ENCODE measurements around the gene CSE1L.
"Not testable (repeated sequence)": the region's sequence is repeated elsewhere in the genome, so short reads cannot be mapped to it uniquely, and the experiment has no call there.

The CSE1L gene

DNA sequence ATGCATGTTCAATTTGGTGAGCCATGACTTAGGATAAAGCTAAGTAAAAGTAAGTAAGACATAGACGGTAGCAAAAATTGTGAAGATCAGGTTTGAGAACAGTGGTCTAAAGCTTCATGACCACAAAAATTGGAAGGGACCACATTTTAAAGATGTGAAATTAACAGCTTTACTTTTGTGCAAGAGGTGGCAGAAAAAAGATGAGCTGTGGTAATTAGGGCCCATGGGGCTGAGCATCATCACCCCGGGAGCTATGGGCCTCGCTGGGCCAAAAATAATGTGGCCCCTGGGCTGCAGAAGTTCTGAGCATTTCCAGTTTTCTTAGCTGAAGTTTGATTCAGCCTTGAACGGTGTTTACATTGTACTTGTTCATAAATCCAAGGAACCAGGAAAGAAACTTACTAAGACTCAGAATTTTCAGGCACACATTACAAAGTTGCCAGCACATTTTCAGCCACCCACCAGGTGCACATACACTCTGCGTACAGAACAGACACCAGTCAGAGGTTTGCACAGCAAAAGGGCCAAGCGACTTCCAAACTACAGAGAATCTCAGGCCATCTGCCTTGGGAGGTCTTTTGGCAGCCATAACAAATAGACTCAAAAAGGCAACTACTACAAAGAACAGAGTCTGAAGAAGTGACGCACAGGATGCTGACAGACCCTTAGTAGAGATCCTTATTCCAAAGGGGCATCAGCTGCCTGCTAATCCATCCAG, 57.7 kb downstream of the CSE1L start:
- ChIA-PET CTCF (interaction anchor here (0.7 to 0.8 kb wide), 2 partner anchors 9 to 29 kb away, joined by 3 read pairs; no protein-coding TSS in a partner anchor), POLR2A (no interaction called here)
- H3K4me3 ChIP-seq (ENCODE audit: low read depth, low read length) = no peak overlapping the region
- no peak for DNase-seq (ENCODE audit: low read depth, low spot score)
- TF ChIP-seq, protein P1, sequence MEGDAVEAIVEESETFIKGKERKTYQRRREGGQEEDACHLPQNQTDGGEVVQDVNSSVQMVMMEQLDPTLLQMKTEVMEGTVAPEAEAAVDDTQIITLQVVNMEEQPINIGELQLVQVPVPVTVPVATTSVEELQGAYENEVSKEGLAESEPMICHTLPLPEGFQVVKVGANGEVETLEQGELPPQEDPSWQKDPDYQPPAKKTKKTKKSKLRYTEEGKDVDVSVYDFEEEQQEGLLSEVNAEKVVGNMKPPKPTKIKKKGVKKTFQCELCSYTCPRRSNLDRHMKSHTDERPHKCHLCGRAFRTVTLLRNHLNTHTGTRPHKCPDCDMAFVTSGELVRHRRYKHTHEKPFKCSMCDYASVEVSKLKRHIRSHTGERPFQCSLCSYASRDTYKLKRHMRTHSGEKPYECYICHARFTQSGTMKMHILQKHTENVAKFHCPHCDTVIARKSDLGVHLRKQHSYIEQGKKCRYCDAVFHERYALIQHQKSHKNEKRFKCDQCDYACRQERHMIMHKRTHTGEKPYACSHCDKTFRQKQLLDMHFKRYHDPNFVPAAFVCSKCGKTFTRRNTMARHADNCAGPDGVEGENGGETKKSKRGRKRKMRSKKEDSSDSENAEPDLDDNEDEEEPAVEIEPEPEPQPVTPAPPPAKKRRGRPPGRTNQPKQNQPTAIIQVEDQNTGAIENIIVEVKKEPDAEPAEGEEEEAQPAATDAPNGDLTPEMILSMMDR (IDR thresholded peaks at IDR 0.05; ENCODE audit: insufficient read depth, low read length, missing control alignments) = no peak

DNA sequence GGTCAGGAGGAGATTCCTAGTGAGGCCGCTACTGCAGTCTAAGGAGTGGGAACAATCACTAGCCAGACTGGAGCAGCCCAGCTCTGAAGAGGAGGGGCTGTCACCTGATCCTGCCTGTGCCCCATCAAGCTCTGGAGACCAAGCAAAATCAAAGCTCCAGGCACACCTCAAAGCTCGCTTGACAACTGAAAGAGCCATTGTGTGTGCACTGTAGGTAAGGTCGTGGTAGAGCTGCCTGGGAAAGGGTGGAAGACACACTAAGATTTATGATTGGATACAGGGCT, 58.2 kb downstream of the CSE1L start:
- no peak for DNase-seq (ENCODE audit: low read depth, low spot score)
- TF ChIP-seq, protein P1 (IDR thresholded peaks at IDR 0.05; ENCODE audit: insufficient read depth, low read length, missing control alignments) = no peak
- ChIA-PET CTCF (interaction anchor here (0.8 kb wide), 1 partner anchor 28 kb away, joined by 3 read pairs; no protein-coding TSS in a partner anchor), POLR2A (no interaction called here)
- H3K4me3 ChIP-seq (ENCODE audit: low read depth, low read length) = no peak overlapping the region

DNA sequence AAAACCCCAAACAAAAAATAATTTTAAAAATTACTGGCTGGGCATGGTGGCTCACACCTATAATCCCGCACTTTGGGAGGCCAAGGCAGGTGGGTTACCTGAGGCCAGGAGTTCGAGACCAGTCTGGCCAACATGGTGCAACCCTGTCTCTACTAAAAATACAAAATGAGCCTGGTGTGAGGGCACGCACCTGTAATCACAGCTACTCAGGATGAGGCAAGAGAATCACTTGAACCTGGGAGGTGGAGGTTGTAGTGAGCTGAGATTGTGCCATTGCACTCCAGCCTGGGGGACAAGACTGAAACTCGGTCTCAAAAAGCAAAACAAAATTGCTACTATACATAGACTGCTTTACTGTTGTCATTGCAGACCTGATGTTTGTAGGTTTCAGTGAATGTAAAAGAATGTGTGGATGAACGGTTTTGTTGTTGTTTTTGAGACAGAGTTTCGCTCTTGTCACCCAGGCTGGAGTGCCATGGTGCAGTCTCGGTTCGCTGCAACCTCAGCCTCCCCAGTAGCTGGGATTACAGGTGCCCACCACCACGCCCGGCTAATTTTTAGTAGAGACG, 59.0 kb downstream of the CSE1L start:
- POLR2A ChIA-PET = not testable (repeated sequence)
- CTCF ChIA-PET = interaction anchor here (0.8 kb wide), 1 partner anchor 28 kb away, joined by 3 read pairs; no protein-coding TSS in a partner anchor

DNA sequence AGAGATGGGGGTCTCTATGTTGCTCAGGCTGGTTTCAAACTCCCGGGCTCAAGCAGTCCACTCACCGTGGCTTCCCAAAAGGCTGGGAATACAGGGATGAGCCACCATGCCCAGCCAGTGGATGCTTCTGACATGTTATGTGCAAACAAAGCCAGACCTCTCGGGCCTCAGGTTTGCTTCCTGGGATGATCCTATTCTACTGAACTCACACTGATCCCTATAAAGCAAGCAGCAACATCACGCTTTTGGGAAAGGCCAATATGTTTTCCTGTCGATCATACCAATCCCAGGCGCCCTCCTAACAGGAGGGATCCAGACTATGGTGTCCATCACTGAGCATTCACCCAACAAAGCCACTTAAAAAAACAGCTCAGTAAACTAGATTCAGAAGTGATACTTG, 60.2 kb downstream of the CSE1L start:
- CTCF ChIA-PET = interaction anchor here (2.1 kb wide), 1 partner anchor 111 kb away, joined by 7 read pairs; no protein-coding TSS in a partner anchor
- H3K4me3 ChIP-seq (ENCODE audit: low read depth, low read length) = no peak overlapping the region
- POLR2A ChIA-PET = no interaction called here
- DNase-seq (ENCODE audit: low read depth, low spot score) = no peak
- TF ChIP-seq, protein P1 (IDR thresholded peaks at IDR 0.05; ENCODE audit: insufficient read depth, low read length, missing control alignments) = no peak

More for the DNA sequence above, 59.0 kb downstream of the CSE1L start:
- not testable (repeated sequence) for DNase-seq (ENCODE audit: low read depth, low spot score); H3K4me3 ChIP-seq (ENCODE audit: low read depth, low read length)

DNA sequence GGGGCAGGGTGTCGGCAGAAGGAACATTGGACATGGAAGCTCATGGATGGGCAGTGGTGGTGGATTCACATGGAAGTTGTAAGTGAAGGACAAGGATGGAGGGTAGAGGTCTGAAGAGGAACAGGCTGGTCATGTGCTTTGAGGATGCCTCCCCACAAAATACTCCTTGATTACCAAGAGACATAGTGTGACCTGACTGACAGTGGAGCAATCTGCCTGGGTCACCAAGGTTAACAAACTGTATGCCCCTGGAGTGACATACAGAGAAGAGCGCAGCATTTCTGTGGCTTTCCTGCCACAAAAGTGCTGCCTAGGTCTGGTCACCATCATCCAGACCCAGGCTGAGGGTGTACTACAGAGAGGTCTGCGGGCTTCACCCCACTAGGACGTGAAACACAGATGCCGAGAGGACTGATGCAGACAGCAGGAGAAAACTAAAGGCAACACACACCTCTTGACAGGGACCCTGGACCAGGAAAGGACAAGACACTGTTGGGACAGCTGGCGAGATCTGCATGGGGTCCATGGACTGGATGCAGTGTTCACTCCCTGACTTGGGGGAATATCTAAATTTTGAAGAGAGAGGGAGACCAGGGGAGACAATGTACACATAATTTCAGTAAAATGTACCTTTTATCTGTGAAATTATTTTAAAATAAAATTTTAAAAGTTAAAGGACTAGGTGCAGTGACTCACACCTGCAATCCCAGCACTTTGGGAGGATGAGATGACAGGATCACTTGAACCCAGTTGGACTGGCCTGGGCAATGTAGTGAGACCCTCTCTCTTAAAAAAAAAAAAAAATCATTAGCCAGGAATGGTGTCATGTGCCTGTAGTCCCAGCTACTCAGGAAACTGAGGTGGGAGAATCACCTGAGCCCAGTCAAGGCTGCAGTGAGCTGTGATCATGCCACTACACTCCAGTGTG, 64.9 kb downstream of the CSE1L start:
- TF ChIP-seq, protein P1 (IDR thresholded peaks at IDR 0.05; ENCODE audit: insufficient read depth, low read length, missing control alignments) = no peak
- H3K4me3 ChIP-seq (ENCODE audit: low read depth, low read length) = no peak overlapping the region
- DNase-seq (ENCODE audit: low read depth, low spot score) = no peak
- ChIA-PET CTCF (interaction anchor here (1.6 kb wide), 1 partner anchor 106 kb away, joined by 4 read pairs; no protein-coding TSS in a partner anchor), POLR2A (no interaction called here)

DNA sequence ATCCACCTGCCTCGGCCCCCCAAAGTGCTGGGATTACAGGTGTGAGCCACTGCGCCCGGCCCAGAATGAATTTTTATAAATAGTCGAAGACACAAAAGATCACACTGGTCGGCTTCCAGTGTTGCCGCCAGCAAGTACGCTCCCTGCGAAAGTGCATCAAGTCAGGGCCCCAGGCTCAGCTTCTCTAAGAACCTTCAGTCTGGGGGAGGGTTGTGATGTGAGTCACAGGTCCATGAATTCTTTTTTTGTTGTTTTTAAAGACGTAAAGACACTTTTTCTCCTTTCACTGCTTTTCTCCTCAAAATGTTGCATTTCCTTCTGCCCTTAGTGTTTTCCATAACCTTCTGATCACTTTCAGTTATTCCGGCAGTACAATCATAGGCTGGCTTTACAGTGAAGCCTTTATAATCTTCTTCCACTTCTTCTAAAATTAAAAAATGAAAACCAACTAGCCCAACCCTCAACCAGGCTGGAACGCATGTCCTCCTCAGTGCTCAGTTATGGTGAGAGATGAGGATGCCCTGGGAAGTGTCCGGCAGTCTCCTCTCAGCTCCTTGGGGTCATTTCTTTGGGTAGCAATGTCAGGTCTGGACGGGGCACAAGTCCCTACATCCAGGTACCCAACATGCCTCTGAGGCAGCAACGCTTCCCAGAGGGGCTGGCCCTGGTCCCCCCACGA, 66.6 kb downstream of the CSE1L start:
- TF ChIP-seq, protein P1 (IDR thresholded peaks at IDR 0.05; ENCODE audit: insufficient read depth, low read length, missing control alignments) = no peak
- CTCF ChIA-PET = interaction anchor here (0.8 to 1.7 kb wide), 4 partner anchors 9 to 104 kb away, joined by 3 to 4 read pairs (median 4); no protein-coding TSS in a partner anchor
- POLR2A ChIA-PET = no interaction called here
- no peak for DNase-seq (ENCODE audit: low read depth, low spot score)
- no peak overlapping the region for H3K4me3 ChIP-seq (ENCODE audit: low read depth, low read length)
